C4-2B (cell line): Measurements from ENCODE around the gene LGR4.

ENCODE experiments used
- H3K27ac ChIP-seq: fragments of 450-650 bp; 2 replicates; pipeline ENCODE4 v1.5.1; 2017
- ZFX ChIP-seq: fragments of 450-650 bp; IDR thresholded peaks from 2 replicates; pipeline ENCODE4 v1.6.1; 2017
- TF ChIP-seq, protein P1 (sequence below): fragments of 450-650 bp; conservative IDR thresholded peaks from 2 replicates; pipeline ENCODE4 v1.5.1; 2017; ENCODE audit warnings: mild to moderate bottlenecking

Gene LGR4

DNA sequence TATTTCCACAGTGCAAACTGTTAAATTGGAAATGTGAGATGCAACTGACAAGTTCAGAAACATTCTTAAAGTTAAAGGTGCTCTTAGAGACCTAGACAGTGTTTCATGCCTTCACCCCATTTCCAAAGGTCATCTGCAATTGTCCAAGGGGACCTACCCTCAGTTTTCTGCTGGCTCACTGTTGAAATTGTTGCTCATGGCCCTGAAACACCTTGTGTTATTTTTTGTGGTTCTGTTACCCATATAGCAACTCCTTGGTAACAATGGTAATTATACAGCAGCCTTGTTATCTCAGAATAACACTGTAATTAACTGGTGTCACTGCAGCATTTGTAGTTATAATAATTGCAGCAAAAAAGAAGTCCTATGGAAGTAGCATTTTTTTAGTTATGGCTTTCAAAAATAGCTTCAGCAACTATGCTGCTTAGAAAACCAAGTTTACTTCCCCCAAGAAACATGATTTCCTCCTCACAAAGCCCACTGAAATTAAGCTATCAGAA is 60.3 kb downstream of the LGR4 start:
- TF ChIP-seq, protein P1, sequence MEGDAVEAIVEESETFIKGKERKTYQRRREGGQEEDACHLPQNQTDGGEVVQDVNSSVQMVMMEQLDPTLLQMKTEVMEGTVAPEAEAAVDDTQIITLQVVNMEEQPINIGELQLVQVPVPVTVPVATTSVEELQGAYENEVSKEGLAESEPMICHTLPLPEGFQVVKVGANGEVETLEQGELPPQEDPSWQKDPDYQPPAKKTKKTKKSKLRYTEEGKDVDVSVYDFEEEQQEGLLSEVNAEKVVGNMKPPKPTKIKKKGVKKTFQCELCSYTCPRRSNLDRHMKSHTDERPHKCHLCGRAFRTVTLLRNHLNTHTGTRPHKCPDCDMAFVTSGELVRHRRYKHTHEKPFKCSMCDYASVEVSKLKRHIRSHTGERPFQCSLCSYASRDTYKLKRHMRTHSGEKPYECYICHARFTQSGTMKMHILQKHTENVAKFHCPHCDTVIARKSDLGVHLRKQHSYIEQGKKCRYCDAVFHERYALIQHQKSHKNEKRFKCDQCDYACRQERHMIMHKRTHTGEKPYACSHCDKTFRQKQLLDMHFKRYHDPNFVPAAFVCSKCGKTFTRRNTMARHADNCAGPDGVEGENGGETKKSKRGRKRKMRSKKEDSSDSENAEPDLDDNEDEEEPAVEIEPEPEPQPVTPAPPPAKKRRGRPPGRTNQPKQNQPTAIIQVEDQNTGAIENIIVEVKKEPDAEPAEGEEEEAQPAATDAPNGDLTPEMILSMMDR = no peak
- no peak for TF ChIP-seq ZFX
- H3K27ac ChIP-seq = no peak overlapping the region

DNA sequence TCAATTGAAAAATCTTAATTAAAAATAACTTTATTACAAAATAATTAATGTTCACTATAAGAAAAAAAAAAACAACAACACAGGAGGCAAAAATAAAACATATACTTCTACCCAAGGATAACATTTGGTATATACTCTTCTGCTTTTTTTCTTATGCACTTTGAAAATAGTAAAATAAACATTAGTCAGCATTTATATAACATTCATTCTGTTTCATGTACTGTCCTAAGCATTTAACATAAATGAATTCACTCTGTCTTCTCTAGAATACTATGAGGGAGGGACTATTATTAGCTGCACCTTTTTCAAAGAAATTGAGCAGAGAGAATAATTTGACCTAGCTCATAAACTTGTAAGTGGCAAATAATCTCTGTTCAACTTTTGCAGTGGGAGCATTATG is 61.3 kb downstream of the LGR4 start:
- TF ChIP-seq, protein P1 = no peak
- TF ChIP-seq ZFX = no peak
- H3K27ac ChIP-seq = no peak overlapping the region

DNA sequence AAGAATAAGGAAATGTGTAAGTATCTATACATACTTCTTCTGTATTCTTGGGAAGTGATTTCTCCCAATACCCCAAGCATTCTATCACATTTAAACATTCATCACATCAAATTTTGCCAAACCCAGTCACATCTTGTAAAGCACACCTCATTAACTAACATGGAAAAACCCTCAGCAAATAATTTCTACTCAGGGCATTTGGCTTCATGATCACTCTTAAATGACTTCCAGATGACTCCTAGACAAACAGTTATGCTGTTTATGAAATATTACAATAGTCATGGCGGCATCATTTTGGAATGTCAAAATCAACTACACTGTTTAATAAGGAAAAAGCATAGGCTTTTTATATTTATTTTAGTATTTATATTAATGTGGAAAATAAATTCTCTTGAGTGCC is 62.3 kb downstream of the LGR4 start:
- H3K27ac ChIP-seq = no peak overlapping the region
- TF ChIP-seq ZFX = no peak
- TF ChIP-seq, protein P1 = no peak

DNA sequence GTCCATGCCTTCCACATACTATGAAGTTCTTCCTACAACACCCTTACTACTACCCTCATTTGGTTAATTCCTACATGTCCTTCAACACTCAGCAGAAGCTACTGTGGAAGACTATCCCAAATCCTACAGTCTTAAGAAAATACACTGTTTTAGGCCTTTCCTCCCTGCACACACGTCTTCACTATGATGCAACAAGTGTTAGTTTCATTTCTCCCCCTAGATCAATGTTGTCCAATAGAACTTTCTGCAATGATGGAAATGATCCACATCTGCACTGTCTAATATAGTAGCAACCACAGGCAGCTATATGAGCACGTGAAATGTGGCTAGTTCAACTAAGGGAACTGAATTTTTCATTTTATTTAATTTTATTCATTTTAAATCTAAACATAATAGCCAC is 62.8 kb downstream of the LGR4 start:
- TF ChIP-seq, protein P1 = no peak
- no peak for TF ChIP-seq ZFX
- no peak overlapping the region for H3K27ac ChIP-seq

DNA sequence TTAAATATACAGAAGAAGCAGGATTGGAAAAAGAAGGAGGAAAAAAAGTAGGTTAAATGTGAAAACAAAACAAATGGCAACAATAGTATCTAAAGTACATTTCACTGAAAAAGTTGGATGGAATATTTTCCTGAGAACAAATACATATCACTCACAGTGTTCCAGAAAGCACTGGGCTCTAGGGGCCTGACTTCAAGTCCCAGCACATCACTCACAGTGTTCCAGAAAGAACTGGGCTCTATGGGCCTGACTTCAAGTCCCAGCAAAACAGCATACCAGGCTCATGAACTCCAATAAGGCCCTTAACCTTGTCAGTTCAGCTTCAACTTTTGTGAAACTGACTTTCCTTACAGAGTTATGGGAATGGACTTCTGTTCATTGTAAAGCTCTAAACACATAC is 63.5 kb downstream of the LGR4 start:
- no peak for TF ChIP-seq ZFX
- TF ChIP-seq, protein P1 = no peak
- no peak overlapping the region for H3K27ac ChIP-seq

DNA sequence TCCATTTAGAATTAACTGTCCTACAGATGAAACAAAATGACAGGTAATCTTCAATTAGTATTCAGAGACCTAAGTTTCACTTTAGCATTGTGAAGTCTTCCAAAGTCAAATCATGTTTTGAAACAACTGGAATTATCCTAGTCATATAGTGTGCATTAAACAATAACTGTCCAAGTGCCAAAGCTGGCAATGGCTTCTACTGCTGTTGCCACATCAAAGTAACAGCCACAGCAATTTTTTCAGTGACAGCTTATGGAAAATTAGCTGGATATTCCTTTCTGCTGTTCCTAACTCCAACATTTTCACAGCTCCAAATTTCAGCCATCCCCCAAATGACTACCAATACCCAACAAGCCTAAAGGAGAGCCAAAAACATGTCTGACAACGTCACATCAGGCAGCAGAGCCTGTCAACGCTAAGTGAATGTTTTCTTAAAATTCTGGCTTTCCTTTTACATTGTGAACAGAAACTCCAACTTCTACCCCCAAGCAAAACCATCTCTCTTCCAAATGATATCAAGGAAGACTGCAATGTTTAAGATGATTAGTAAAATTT is 64.3 kb downstream of the LGR4 start:
- no peak overlapping the region for H3K27ac ChIP-seq
- TF ChIP-seq ZFX = no peak
- TF ChIP-seq, protein P1 = no peak

DNA sequence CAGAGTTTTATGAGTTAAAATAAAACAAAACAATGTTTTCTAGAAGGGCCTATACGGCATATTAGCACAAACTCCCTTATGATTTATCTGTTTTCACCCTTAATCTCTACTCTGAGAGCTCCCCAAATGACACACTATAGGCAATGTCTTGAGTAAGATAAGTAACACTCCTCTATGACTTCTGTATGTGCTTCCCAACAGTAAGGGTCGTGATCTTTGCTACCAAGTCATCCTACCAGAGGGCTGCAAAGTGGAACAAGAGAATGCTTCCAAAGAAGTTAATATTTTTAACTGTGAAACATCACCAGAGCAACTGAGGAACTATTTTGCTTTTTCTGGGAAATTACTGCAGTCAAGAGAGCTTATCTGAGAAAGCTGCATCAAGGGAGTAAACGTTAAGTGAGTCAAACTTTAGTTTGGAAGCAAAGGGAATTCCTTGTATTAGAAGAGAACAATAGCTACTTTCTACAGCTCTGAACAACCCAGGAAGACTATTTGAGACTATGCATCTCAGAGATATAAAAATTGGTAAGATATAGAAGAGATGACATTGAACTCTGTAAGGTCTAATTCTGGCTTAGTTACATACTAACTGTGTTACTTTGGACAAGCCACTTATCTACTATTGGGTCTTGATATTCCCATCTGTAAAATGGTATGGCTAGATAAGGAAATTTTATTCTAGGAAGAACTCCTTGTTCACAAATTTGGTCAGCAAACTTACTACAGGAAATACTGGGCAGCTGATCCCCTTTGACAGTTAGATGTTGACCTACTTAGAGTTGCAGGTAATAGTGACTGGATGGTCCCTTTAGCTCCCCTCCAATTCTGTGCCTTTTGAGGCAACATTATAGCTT is 65.9 kb downstream of the LGR4 start:
- no peak overlapping the region for H3K27ac ChIP-seq
- TF ChIP-seq ZFX = no peak
- TF ChIP-seq, protein P1 = no peak
